Umbilical cord (tissue), 2 donors: Measurements from ENCODE around the gene PIEZO2. TPM values are rescaled to one million over a fixed set of nuclear protein-coding genes. Genes with fewer than 3 reads are reported as not detected.

ENCODE experiments used
- DNase-seq: peaks from one replicate; pipeline ENCODE4 v3.0.0-alpha.2; 2015; ENCODE audit warnings: low spot score
- total RNA-seq: library from RNA; depleted of rRNA; stranded (reverse); fragments of >200 nt; gene quantifications from one replicate; pipeline ENCODE4 v1.2.3, GENCODE V29; 2014; ENCODE audit warnings: low replicate concordance; ENCODE audit not compliant: insufficient read depth

PIEZO2 gene
- total RNA-seq, 1 donor from 2014 or later, result 37.3 TPM

- no peak for DNase-seq
Measured at GRCh38 chr18:11031966-11032365, 117.4 kb downstream of the PIEZO2 start.

GRCh38 chr18:11029021-11029420, 120.3 kb downstream of the PIEZO2 start:
- DNase-seq, result no peak

- DNase-seq, result no peak
Measured at GRCh38 chr18:11027862-11028261, 121.5 kb downstream of the PIEZO2 start.

- no peak for DNase-seq
Measured at GRCh38 chr18:11025671-11026070, 123.7 kb downstream of the PIEZO2 start.

- DNase-seq, result no peak
Measured at GRCh38 chr18:11024928-11025669, 124.3 kb downstream of the PIEZO2 start.

- DNase-seq, result no peak
Measured at GRCh38 chr18:11021477-11021876, 127.9 kb downstream of the PIEZO2 start.

- DNase-seq, result peak; percentile 13
Measured at GRCh38 chr18:11020877-11021414, 128.4 kb downstream of the PIEZO2 start.

GRCh38 chr18:11020161-11020853, 129.1 kb downstream of the PIEZO2 start:
- no peak for DNase-seq

- no peak for DNase-seq
Measured at GRCh38 chr18:11019295-11020105, 129.9 kb downstream of the PIEZO2 start.

GRCh38 chr18:11009869-11010268, 139.5 kb downstream of the PIEZO2 start:
- no peak for DNase-seq

GRCh38 chr18:11009147-11009546, 140.2 kb downstream of the PIEZO2 start:
- DNase-seq, result no peak

GRCh38 chr18:11008505-11008904, 140.9 kb downstream of the PIEZO2 start:
- DNase-seq, result no peak

- DNase-seq, result peak; percentile 6
Measured at GRCh38 chr18:11005528-11005927, 143.8 kb downstream of the PIEZO2 start.

- no peak for DNase-seq
Measured at GRCh38 chr18:11004951-11005350, 144.4 kb downstream of the PIEZO2 start.

GRCh38 chr18:11004294-11004693, 145.1 kb downstream of the PIEZO2 start:
- DNase-seq, result no peak

GRCh38 chr18:11002796-11003195, 146.6 kb downstream of the PIEZO2 start:
- no peak for DNase-seq

GRCh38 chr18:11002277-11002676, 147.1 kb downstream of the PIEZO2 start:
- DNase-seq, result no peak

GRCh38 chr18:11000071-11000470, 149.3 kb downstream of the PIEZO2 start:
- DNase-seq, result no peak

GRCh38 chr18:10997885-10998284, 151.5 kb downstream of the PIEZO2 start:
- DNase-seq, result no peak

- no peak for DNase-seq
Measured at GRCh38 chr18:10995550-10995949, 153.8 kb downstream of the PIEZO2 start.

- no peak for DNase-seq
Measured at GRCh38 chr18:10989486-10989885, 159.9 kb downstream of the PIEZO2 start.

GRCh38 chr18:10985689-10986088, 163.7 kb downstream of the PIEZO2 start:
- DNase-seq, result no peak
